OCI-LY1 (cell line): Measurements from ENCODE around the gene MGST2.
A peak's percentile ranks its signal among the peaks of the same experiment; 100 is the strongest.

Source experiments
- EZH2 ChIP-seq: fragments of 200-600 bp; sonication (generic), shearing (Covaris generic); IDR thresholded peaks from 2 replicates; pipeline ENCODE4 v1.8.0; 2017; ENCODE audit warnings: borderline replicate concordance, mixed run types, mild to moderate bottlenecking, antibody characterized with exemption, low read length, moderate library complexity, mixed read lengths
- TF ChIP-seq, protein P1 (sequence below): fragments of 200-600 bp; sonication (generic), shearing (Covaris generic); IDR thresholded peaks from 2 replicates; pipeline ENCODE4 v1.5.1; 2017; ENCODE audit warnings: mild to moderate bottlenecking, antibody characterized with exemption, low read length, moderate library complexity, mixed read lengths

DNA sequence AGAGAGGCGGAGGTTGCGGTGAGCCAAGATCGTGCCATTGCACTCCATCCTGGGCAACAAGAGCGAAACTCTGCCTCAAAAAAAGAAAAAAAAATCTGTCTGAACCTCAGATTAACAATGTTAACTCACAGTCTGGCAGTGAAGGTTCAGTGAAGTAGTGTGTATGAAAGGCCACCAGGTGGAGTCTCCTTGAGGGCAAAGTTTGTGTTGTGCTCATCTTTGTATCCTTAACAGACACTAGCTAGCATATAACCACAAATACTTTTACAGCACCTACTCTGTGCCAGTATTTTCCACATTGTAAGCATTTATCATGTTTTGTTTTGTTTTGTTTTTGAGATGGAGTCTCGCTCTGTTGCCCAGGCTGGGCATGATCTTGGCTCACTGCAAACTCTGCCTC lies 46.0 kb upstream of the MGST2 start:
- TF ChIP-seq, protein P1, sequence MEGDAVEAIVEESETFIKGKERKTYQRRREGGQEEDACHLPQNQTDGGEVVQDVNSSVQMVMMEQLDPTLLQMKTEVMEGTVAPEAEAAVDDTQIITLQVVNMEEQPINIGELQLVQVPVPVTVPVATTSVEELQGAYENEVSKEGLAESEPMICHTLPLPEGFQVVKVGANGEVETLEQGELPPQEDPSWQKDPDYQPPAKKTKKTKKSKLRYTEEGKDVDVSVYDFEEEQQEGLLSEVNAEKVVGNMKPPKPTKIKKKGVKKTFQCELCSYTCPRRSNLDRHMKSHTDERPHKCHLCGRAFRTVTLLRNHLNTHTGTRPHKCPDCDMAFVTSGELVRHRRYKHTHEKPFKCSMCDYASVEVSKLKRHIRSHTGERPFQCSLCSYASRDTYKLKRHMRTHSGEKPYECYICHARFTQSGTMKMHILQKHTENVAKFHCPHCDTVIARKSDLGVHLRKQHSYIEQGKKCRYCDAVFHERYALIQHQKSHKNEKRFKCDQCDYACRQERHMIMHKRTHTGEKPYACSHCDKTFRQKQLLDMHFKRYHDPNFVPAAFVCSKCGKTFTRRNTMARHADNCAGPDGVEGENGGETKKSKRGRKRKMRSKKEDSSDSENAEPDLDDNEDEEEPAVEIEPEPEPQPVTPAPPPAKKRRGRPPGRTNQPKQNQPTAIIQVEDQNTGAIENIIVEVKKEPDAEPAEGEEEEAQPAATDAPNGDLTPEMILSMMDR: peak; percentile 55
- TF ChIP-seq EZH2: no peak
